OCI-LY3 (cell line): ENCODE measurements around the gene KMO.

Experiments
- EZH2phosphoT487 ChIP-seq: fragments of 200-600 bp; shearing (Covaris generic); IDR thresholded peaks from 2 replicates; pipeline ENCODE4 v1.6.1; 2018; ENCODE audit warnings: antibody characterized with exemption, mixed run types, low read depth
- TF ChIP-seq, protein P1 (sequence below): fragments of 200-600, 300-600 bp; sonication (generic); IDR thresholded peaks from 2 replicates; pipeline ENCODE4 v1.5.1; 2014; ENCODE audit warnings: antibody characterized with exemption, low read length, low read depth

DNA sequence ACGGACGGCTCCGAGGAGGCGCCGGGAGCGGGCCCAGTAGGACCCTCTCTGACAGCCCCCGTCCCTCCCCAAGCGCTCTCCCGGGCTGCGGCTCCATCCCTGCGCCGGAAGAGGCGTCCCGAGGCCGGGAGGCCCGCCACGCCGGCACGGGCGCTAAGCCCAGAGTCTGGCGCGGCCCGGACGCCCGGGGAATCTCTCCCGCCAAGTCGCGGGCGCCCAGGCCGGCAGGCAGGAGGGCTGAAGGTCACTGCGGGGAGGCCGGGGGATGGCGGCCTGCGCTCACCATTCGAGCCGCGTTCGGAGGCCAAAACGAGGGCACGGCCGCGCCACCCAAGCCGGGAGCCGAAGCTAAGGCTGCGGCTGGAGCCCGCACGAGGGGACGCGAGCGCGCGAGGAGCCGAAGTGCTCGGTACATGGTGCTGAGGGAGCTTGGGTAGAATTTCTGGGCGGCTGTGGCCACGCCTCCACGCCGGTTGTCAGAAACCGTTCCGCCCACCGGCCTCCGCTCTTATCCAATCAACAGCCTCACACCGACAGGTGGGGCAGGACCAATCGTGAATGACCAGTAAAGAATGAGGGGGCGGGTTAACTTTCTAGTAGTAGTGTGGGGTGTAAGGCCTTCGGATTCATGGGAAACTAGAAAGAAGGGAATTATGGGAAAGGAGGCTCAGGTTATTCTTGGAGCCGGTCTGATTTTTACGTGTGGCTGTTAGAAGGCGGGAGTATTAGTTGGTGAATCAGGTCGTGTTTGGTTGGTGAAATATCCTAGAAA lies 12.7 kb upstream of the KMO start, which contains the start of gene FH:
- TF ChIP-seq, protein P1, sequence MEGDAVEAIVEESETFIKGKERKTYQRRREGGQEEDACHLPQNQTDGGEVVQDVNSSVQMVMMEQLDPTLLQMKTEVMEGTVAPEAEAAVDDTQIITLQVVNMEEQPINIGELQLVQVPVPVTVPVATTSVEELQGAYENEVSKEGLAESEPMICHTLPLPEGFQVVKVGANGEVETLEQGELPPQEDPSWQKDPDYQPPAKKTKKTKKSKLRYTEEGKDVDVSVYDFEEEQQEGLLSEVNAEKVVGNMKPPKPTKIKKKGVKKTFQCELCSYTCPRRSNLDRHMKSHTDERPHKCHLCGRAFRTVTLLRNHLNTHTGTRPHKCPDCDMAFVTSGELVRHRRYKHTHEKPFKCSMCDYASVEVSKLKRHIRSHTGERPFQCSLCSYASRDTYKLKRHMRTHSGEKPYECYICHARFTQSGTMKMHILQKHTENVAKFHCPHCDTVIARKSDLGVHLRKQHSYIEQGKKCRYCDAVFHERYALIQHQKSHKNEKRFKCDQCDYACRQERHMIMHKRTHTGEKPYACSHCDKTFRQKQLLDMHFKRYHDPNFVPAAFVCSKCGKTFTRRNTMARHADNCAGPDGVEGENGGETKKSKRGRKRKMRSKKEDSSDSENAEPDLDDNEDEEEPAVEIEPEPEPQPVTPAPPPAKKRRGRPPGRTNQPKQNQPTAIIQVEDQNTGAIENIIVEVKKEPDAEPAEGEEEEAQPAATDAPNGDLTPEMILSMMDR, result no peak
- TF ChIP-seq EZH2phosphoT487, result no peak
